GM23338 (cell line): ENCODE results near the gene ZHX3. TPM values are rescaled to one million over a fixed set of nuclear protein-coding genes. Genes with fewer than 3 reads are reported as not detected.

Source experiments
- CTCF ChIP-seq, 2 experiments: fragments of 200-600 bp in 1 of 2; sonication (generic) in 1 of 2; conservative IDR thresholded peaks; 2 replicates each; pipeline versions ENCODE4 v1.5.1 to v1.6.1; 2016 to 2017; ENCODE audit warnings: antibody characterized with exemption in 2 of 2, low read depth in 2 of 2, mild to moderate bottlenecking in 2 of 2, moderate library complexity in 1 of 2
- ETS1 ChIP-seq: IDR thresholded peaks from 2 replicates; pipeline ENCODE4 v1.6.1; 2016; ENCODE audit warnings: antibody characterized with exemption
- EZH2phosphoT487 ChIP-seq: fragments of 200-600 bp; sonication (generic); IDR thresholded peaks from one replicate; pipeline ENCODE4 v1.8.1; 2018; ENCODE audit warnings: antibody characterized with exemption; ENCODE audit not compliant: unreplicated experiment
- JUNB ChIP-seq: IDR thresholded peaks from one replicate; pipeline ENCODE4 v1.6.1; 2016; ENCODE audit warnings: antibody characterized with exemption; ENCODE audit not compliant: unreplicated experiment
- REST ChIP-seq: IDR thresholded peaks from one replicate; pipeline ENCODE4 v1.6.1; 2018; ENCODE audit warnings: antibody characterized with exemption; ENCODE audit not compliant: unreplicated experiment
- ZNF114 ChIP-seq: fragments of 250-450 bp; sonication (Bioruptor Pico); IDR thresholded peaks from 2 replicates; pipeline ENCODE4 v1.5.0; 2020; ENCODE audit warnings: mild to moderate bottlenecking, moderate library complexity
- ZNF331 ChIP-seq: fragments of 250-450 bp; sonication (Bioruptor Pico); IDR thresholded peaks from 2 replicates; pipeline ENCODE4 v1.5.0; 2020; ENCODE audit warnings: low read depth, mild to moderate bottlenecking, moderate library complexity
- ZNF462 ChIP-seq: fragments of 250-450 bp; sonication (Bioruptor Pico); IDR thresholded peaks from 2 replicates; pipeline ENCODE4 v1.5.0; 2020; ENCODE audit warnings: mild to moderate bottlenecking, moderate library complexity
- polyA plus RNA-seq: library from polyadenylated mRNA; unstranded; fragments of >200 nt; fragmentation: Nextera tagmentation; extraction: Ambion mirVana; gene quantifications from 2 replicates; pipeline ENCODE4 v1.2.1, GENCODE V29; 2016
- total RNA-seq: library from RNA; depleted of rRNA; stranded (reverse); fragments of >200 nt; shearing (Covaris generic); gene quantifications from 2 replicates; pipeline ENCODE4 v1.2.3, GENCODE V29; 2014

ZHX3 gene
- total and polyA plus RNA-seq, 2 experiments from 2014 or later = 1.7 to 2.8 TPM

GRCh38 chr20:41348430-41349172 is 31.1 kb upstream of the ZHX3 start (continued):
- TF ChIP-seq ZNF462 (no peak), ETS1 (no peak), ZNF331 (no peak), JUNB (no peak), EZH2phosphoT487 (no peak), CTCF (conservative IDR thresholded peaks at IDR 0.05; ENCODE audit: low read depth in 2 of 2) (no peak), ZNF114 (CRISPR knock-in tag) (no peak), REST (no peak)
